LNCaP clone FGC (cell line): ENCODE data around the gene PHACTR4.
"Not testable (repeated sequence)": the region's sequence is repeated elsewhere in the genome, so short reads cannot be mapped to it uniquely, and the experiment has no call there.

Experiments
- DNase-seq: peaks from one replicate; pipeline ENCODE4 v3.0.0-alpha.2; 2011; ENCODE audit warnings: low read depth
- H3K4me3 ChIP-seq: 2 replicates; pipeline ENCODE4 v1.5.1; 2011; ENCODE audit warnings: mild to moderate bottlenecking, low read depth, low read length, control low read depth
- TF ChIP-seq, protein P1 (sequence below): IDR thresholded peaks from 2 replicates; pipeline ENCODE4 v1.5.1; 2012; ENCODE audit warnings: mild to moderate bottlenecking; ENCODE audit not compliant: control insufficient read depth, insufficient read depth; ENCODE audit errors: extremely low read depth

The PHACTR4 gene

GRCh38 chr1:28354121-28354520 is 15.4 kb upstream of the PHACTR4 start:
- no peak for DNase-seq
- TF ChIP-seq, protein P1, sequence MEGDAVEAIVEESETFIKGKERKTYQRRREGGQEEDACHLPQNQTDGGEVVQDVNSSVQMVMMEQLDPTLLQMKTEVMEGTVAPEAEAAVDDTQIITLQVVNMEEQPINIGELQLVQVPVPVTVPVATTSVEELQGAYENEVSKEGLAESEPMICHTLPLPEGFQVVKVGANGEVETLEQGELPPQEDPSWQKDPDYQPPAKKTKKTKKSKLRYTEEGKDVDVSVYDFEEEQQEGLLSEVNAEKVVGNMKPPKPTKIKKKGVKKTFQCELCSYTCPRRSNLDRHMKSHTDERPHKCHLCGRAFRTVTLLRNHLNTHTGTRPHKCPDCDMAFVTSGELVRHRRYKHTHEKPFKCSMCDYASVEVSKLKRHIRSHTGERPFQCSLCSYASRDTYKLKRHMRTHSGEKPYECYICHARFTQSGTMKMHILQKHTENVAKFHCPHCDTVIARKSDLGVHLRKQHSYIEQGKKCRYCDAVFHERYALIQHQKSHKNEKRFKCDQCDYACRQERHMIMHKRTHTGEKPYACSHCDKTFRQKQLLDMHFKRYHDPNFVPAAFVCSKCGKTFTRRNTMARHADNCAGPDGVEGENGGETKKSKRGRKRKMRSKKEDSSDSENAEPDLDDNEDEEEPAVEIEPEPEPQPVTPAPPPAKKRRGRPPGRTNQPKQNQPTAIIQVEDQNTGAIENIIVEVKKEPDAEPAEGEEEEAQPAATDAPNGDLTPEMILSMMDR = no peak
- no peak overlapping the region for H3K4me3 ChIP-seq

- TF ChIP-seq, protein P1 = no peak
- no peak for DNase-seq
These were observed 10.8 kb upstream of the PHACTR4 start for GRCh38 chr1:28358716-28359115.

DNA sequence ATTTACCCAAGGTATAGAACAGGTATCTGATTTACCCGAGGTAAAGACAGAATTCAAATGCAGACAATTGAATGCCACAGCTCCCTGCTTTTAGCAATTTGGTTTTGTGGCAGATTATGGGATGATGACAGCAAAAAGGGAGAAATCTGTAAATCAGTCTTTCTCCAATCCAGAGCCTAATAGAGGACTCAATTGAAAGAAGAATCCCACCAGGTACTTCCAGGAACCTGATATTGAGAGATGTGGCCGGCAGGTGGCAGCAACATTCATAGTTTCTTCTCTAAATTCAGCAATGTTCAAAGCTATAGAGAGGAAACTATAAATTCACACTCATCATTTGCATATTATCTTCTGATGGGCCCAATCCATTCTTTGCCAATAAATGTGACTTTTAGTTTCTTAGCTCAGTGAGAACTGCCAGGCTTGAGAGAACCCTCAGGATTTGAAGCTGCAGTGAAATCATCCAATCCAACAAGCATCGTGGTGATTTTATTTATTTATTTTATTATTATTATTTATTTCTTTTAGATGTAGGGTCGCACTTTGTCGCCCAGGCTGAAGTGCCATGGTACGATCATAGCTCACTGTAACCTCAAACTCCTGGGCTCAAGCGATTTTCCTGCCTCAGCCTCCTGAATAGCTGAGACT is 9.8 kb upstream of the PHACTR4 start:
- TF ChIP-seq, protein P1 = peak; percentile 68
- H3K4me3 ChIP-seq = no peak overlapping the region
- DNase-seq = peak; percentile 34

More at GRCh38 chr1:28358716-28359115, 10.8 kb upstream of the PHACTR4 start:
- H3K4me3 ChIP-seq = no peak overlapping the region

GRCh38 chr1:28364888-28365287 is 4.7 kb upstream of the PHACTR4 start:
- TF ChIP-seq, protein P1 = no peak
- H3K4me3 ChIP-seq = no peak overlapping the region
- DNase-seq = no peak

DNA sequence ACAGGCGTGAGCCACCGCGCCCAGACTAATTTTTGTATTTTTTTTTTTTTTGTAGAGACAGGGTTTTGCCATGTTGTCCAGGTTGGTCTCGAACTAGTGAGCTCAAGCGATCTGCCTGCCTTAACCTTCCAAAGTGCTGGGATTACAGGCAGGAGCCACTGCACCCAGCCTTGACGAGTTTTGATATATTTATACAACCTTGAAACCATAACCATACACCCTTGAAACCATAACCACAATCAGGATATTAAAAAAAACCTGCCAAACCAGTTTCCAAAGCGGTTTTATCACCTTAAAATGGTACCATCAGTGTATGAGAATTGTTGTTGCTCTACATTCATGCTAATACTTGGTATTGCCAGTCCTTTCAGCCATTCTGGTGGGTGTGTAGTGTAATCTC is 3.7 kb upstream of the PHACTR4 start:
- no peak overlapping the region for H3K4me3 ChIP-seq
- peak; percentile 50 for DNase-seq
- TF ChIP-seq, protein P1 = no peak

DNA sequence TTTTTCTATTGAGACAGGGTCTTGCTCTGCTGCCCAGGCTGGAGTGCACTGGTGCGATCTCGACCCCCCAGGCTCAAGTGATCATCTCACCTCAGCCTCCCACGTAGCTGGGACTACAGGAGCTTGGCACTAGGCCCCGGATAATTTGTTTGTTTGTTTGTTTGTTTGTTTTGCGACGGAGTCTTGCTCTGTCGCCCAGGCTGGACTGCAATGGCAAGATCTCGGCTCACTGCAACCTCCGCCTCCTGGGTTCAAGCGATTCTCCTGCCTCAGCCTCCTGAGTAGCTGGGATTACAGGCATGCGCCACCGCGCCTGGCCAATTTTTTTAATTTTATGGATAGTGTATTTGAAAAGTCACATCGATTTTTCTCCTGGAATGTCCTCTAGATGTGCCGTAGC is 932 bp upstream of the PHACTR4 start:
- DNase-seq, H3K4me3 ChIP-seq: not testable (repeated sequence)

DNA sequence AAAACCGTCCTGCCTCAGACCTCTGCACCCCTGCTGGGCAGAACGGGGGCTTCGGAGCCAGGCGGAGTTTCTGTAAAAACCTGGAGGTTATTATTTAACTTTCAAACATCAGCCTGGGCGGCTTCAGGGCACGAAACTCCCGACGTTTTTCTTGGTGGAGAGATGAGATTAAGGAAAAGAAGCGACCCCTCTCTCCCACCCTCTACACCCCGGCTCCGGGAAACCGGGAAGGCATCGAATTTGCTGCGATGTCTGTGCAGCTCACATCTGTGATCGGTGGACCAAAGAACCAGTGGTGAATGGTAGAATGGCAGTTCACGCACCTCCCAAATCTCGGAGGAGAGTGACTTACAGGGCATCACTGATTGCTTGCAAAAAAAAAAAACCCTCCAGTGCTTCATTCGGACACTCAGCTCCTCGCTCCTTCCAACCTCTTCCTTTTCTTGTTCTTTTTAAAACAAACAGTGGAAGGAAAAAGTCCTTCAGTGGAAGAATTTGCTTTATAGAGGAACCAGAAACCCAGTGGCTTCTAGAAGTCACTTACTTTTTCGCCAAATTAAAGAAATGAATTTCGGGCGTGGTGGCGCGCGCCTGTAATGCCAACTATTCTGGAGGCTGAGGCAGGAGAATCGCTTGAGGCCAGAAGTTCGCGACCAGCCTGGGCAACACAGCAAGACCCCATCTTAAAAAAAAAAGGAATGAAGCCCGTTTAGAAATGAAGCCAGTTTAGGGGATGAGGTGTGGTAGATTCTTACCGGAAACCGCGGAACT is 884 bp downstream of the PHACTR4 start:
- DNase-seq = no peak
- TF ChIP-seq, protein P1 = no peak
- H3K4me3 ChIP-seq = peak overlapping the region; percentile 92
